Pulmonary artery endothelial cell (primary cell): Measurements from ENCODE around the gene DNAJB2. TPM values are rescaled to one million over a fixed set of nuclear protein-coding genes. Genes with fewer than 3 reads are reported as not detected.
"Not testable (repeated sequence)": the region's sequence is repeated elsewhere in the genome, so short reads cannot be mapped to it uniquely, and the experiment has no call there.

Source experiments
- DNase-seq: peaks from one replicate; pipeline ENCODE4 v3.0.0-alpha.2; 2011; ENCODE audit warnings: low read depth, low spot score
- total RNA-seq: library from RNA; depleted of rRNA; stranded (reverse); fragments of >200 nt; gene quantifications from 2 replicates; pipeline ENCODE4 v1.2.3, GENCODE V29; 2014

The DNAJB2 gene
- total RNA-seq, 1 donor from 2014 or later = 20.8 TPM

DNA sequence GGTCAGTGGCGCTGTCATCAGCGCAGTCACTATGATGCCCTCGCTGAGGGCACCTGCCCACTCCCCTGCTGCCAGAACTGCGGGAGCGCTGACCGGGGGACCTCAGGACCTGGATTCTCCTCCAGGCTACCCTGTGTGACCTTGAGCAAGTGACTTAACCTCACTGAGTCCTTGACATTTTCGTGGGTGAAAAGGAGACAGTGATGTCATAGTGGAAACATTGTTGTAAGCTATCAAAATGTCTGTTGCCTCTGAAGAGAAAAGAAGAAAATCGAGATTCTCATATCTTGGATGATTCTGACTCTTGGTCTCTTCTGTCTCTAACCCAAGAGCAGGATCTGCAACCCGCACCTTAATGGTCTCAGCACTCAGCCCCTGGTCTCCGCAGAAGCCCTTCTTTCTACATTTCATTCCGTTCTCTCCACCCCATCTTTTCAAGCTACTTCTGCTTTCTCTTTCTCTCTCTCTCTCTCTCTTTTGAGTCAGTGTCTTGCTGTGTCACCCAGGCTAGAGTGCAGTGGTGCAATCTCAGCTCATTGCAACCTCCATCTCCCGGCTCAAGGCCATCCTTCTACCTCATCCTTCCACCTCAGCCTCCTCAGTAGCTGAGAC, 24.5 kb upstream of the DNAJB2 start:
- no peak for DNase-seq

DNA sequence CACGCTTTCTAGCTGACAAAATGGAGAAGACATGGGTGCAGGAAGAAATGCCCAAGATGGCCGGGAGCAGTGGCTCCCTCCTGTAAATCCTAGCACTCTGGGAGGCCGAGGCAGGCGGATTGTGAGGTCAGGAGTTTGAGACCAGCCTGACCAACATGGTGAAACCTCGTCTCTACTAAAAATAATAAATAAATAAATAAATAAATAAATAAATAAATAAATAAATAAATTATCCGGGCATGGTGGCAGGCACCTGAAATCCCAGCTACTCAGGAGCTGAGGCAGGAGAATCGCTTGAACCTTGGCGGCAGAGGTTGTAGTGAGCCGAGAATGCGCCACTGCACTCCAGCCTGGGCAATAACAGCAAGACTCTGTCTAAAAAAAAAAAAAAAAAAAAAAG, 20.2 kb upstream of the DNAJB2 start:
- not testable (repeated sequence) for DNase-seq

DNA sequence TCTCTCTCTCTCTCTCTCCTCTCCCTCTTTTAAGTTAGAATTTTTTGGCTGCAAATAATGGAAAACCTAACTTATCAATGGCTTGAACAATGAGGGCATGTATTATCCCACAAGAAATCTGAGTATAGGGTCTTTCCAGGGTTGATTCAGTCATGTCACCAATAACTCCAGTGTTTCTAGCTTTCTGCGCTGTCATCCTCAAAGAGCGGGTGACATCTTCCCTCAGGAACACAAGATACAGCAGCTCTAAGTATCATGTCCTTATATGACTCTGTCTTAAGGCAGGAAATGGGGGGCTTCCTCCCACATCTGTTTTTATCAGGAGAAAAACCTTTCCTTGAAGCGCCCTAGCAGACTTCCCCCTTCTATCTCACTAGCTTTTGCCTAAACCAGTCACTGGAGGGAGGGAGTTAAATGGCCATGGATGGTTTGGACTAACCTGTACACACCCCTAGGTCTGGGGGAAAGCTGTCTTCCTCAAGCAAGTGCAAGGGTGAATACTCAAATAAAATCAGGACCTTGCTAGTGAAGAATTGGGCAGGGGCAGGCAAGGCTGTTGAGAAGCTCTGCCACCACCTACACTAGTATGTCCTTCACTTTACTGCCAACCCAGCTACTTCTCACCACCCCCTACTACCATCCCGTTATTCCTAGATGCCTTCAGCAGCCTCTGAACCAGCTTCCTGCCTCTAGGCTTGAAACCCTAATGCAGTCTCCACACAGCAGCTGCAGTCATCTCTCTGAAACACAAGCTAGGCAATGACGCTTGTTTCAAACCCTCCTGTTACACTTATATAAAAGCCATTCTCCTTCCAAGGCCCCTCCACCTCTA, 17.9 kb upstream of the DNAJB2 start:
- DNase-seq = no peak

DNA sequence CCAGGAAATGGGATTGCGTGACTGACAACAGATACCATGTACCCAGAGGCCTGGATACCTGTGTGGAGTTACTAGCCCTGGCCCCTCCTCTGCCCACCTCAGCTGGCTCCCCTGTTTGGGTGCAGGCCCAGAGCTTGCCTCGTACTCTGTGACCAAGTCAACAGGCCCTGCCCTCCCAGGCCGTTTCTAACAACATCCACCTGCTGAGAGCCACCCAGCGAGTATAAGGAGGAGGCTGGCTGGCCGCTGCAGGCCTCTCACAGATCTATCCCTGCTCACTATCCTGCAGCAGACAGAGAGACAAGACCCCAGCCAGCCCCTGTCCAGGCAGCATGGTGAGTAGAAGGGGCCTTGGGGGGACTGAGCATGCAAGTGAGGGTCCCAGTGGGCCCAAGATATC, 12.9 kb upstream of the DNAJB2 start:
- DNase-seq = no peak

DNA sequence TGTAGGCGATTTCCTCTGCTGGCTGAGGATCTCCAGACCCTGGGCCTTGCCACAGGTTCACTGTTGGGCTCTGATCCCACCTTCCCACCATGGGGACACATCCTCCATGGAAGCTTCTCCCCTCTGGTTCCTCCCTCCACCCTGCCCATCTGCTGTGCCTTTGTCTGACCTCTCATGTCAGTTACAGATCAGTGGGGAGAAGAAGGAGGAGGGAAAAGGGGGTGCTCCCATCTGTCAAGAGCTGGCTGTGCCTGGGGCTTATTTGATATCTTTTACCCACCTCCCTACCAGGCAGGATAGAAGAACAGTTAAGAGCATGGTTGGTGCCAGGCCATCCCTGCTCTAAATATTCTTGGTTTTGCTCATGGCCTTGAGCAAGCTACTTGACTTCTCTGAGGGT, 12.3 kb upstream of the DNAJB2 start:
- no peak for DNase-seq

DNA sequence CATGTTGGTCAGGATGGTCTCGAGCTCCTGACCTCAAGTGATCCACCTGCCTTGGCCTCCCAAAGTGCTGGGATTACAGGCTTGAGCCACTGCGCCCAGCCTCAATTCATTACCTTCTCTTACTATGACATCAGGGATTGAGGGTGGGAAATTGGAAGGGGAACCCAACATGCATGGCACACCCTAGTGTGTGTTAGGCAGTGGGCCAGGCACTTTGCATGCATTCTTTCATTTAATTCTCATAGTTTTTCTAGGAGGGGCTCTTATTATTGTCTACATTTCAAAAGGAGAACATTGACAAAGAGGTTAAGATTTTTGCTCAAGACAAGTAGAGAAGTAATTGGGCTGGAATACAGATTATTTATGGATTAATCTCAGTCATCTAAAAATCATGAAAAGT, 10.9 kb upstream of the DNAJB2 start:
- DNase-seq = no peak

DNA sequence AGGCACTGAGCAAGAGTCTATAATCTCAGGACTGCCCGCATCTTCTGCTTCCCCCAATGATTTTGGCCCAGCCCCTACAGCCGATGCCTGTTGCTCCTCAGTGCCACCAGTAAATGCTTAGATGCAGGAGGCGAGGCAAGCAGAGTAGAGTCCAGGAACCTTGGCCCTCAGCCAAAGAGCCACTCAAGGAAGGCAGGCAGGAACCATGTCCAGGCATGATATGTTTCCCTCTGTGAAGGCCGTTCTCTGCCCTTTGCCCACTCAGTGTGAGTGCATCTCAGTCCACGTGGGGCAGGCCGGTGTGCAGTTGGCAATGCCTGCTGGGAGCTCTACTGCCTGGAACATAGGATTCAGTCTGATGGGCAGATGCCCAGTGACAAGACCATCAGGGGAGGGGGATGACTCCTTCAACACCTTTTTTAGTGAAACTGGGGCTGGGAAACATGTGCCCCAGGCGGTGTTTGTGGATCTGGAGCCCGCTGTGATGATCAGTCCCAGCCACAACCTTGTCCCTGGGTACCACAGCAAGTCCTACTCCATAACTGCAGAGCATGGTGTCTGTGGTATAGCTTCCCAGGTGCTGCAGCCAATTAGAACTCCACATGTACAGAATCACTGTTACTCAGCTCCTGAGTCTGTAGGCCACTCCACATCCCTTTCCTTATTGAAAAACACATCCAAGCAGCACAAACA, 9.7 kb upstream of the DNAJB2 start:
- no peak for DNase-seq

DNA sequence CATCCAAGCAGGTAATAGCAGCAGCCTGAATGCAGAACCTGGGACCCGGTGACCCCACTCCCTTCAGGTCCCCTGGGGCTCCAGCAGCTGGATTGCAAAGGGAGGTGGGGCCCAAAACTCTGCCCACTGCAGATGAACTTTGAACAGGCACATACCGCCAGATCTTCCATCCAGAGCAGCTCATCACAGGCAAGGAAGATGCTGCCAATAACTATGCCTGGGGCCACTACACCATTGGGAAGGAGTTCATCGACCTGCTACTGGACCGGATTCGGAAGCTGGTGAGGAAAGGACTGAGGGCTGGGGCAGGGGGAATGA, 9.2 kb upstream of the DNAJB2 start:
- no peak for DNase-seq

DNA sequence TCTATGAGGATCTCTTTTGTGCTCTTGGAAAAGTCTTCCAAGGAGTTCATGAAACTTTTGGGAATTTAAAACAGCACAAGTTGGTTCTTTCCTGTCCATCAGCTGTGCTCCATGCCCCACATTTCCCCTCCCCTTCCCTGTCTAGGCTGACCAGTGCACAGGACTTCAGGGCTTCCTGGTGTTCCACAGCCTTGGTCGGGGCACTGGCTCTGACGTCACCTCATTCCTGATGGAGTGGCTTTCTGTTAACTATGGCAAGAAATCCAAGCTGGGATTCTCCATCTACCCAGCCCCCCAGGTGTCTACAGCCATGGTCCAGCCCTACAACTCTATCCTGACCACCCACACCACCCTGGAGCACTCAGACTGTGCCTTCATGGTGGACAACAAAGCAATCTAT, 8.1 kb upstream of the DNAJB2 start:
- no peak for DNase-seq

DNA sequence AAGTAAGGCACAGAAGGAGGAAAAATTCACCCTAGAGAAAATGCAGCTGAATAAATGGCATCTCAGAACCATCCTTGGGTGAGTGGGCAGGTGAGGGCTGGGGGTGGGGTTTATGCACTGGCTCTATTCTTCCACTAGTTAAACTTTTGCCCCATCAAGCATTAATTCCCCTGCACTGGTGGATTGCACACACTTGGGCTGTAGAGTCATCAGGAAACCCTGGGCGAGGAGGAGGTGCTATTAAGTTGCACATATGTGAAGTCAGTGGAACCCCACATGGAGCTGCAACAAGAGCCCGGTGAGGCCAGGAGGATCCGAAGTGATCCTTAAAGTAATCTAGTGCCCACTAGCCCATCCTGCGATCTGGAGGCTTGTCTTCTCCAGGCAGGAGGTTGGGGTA, 6.8 kb upstream of the DNAJB2 start:
- DNase-seq = no peak

DNA sequence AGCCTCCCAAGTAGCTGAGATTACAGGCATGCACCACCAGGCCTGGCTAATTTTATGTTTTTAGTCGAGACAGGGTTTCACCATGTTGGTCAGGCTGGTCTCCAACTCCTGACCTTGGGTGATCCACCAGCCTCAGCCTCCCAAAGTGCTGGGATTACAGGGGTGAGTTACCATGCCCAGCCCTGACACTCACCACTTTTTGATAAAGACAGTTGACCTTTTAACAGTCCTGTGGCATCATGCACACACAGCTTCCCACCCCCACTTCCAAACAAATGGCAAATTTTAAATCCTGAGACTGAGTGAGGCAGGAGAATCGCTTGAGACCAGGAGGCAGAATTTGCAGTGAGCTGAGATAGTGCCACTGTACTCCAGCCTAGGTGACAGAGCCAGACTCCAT, 6.2 kb upstream of the DNAJB2 start:
- no peak for DNase-seq

DNA sequence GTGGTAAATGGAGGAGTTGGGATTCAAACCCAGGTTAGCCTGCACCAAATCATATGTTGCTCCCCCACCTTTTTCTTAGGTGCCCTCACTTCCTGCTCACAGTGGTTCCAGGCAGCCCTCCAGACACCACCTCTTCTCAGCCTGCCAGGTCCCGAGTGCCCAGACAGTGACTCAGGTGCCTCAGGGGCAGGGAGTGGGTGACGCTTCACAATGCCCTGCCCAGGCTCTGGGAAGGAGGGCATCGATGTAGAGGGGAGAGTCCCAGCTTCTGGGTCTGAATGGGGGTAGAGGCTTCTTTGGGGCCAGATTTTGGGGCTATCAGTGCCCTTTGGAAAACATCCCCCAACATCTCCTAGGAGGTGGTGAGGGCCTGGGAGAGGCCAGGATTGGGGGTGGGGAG, 5.2 kb upstream of the DNAJB2 start:
- DNase-seq = no peak

DNA sequence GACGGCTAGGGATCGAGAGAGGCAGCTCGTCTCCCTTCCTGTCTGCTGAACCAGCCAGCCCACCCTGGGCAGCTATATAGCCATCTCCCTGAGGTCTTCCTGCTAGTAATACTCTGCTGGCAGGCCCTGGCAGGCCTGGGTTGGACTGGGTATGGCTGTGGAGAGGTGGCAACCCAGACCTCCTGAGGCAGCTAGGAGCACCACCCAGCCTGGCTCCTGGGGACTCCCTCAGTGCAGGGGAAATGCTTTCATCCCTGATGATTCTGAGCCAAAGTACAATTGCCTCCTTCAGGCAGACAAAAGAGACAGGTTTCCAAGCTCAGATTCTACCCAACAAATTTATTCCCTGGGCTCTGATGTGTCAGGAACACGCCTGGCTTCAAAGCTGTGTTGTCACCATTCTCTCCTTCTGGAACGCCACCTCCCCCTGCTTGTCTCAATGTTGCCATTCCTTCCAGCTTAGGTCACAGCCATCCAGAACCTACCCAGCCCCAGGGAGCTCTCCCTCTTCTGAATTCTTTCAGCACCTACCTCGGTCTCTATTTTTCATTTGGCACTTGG, 4.7 kb upstream of the DNAJB2 start:
- no peak for DNase-seq

DNA sequence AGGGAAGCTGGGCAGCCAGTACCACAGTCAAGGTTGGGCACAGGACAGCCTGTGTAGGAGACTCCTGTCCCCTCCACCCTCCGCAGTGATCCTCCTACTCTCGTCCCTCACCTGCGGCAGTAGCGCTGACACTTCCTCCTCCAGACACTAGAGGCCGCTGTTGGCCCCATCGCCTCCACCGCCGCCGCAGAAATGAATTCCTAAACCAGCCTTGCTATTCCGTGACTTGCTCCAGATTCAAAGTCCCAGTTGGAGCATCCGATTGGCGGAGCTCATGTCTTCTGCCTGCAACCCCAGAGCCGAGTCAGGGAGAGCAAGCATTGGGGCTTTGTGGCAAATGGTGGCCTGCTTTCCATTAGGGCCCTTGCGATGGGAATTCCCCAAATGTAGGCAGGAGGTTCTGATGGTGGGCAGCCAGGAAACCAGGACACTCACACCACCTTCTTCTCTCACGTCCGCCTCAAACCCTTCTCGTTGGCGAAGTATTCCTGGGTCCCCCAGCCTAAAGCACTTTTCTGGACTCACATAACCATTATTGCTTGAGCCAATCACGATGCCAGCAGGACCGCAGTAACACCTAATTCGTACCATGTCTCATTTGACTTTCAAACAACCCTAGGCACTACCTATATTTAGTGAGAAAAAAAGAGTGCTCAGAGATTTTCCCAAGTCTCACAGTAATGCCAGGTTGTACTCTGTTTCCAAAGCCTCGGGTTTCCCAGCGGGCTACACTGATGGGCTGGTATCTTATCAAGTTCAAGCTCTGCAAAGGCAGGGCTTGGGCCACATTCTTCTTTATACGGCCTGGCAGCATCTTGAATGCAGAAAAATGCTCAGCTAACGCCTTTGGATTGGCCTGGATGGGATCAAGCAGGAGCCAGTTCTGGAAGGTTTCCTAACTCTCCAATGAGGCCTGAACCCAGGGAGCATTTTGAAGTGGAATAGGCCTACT, 1.2 kb upstream of the DNAJB2 start:
- DNase-seq = no peak

DNA sequence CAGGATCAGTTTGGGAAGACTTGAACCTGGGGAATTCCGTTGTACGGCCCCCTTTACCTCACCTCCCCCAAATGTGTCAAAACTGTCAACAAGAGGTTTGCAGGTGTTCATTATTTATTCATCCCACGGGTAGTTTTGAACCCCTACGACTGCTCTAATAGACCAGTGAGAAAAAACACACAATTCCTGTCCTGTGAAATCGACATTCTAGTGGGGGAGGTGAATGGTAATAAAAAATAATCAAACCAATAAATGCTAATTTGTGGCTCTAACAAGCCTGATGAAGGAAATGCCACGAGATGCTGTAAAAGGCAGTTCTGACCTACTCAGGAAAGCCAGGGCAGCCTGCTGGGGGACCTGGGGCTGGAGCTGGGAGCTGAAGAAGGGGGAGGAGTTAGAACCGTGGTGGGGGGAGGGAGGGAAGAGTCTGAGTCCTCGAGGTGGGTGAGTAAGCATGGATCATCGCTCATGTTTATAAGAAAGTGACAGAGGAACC, 463 bp upstream of the DNAJB2 start:
- DNase-seq = no peak

DNA sequence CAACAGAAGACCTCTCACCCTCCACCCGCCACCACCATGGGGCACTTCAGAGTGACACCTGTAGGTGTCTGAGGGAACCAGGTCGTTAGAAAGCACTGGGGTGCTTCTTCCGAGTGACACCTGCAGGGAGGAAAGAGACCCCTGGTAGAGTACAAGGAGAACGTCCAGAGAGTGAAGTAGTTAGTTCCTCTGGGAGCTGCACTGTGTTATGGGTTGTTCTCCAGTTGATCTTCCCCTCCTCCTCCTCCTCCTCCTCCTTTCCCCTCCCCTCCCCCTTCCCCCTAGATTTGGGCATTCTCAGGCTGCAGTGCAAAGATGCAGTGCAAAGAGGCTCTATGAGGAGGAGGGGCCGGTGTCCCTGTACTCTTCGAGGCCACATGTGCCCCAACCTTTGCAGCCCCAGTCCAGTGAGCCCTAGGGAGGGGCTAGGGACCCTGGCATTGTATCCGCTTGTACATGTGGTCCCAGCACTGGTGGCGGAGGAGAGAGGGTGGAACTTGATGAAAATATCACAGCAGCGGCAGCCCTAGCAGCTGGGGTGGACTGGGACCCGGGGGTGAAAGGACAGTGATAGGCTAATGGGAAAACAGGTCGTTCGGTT, 850 bp downstream of the DNAJB2 start:
- DNase-seq = no peak

DNA sequence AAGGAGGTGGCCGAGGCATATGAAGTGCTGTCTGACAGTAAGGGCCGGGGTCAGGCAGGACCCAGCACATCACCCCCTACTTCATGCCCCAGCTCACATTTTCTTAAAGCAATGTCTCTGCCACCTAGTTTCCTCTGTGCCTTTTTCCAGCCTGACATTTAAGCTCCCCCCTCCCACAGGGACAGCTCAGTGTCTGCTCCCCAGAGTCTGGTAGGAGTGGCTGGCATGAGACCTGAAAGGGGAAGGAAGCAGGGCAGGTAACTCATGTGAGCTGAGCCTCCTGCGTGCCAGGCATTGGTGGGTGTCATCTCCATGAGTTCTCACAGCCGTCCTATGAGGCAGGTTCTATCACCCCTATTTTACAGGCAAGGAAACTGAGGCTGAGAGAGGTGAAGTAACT, 1.5 kb downstream of the DNAJB2 start:
- no peak for DNase-seq

DNA sequence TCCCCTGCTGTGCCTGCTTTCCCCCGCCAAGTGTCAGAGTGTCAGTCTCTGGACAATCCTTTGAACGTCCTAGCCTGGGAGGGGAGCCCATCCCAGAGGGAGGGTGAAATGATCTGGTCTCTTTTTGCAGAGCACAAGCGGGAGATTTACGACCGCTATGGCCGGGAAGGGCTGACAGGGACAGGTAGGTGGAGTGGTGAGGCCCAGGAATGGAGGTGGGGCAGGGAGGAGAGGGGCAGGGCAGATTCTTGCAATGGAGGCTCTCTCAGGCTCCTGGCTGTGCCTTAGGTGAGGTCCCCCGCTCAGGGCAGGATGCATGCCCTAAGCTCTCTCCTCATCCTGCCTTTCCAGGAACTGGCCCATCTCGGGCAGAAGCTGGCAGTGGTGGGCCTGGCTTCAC, 2.4 kb downstream of the DNAJB2 start:
- no peak for DNase-seq

DNA sequence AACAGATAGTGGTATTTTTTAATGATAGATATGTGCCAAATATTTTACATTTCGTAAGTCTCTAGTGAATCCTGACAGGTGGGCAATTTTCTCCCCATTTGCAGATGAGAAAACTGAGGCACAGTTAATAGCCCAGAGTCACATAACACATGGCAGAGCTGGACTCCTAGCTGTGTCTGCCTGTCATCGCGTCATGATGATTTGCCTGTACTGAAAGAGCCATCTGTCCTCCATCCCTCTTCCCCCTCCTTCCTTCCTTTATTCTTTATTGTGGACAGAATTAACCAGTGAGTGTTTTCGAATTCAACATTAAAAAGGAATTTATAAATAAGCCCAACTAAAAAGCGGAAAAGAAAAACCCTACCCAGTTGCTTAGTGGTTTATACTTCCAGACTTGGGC, 3.2 kb downstream of the DNAJB2 start:
- no peak for DNase-seq

DNA sequence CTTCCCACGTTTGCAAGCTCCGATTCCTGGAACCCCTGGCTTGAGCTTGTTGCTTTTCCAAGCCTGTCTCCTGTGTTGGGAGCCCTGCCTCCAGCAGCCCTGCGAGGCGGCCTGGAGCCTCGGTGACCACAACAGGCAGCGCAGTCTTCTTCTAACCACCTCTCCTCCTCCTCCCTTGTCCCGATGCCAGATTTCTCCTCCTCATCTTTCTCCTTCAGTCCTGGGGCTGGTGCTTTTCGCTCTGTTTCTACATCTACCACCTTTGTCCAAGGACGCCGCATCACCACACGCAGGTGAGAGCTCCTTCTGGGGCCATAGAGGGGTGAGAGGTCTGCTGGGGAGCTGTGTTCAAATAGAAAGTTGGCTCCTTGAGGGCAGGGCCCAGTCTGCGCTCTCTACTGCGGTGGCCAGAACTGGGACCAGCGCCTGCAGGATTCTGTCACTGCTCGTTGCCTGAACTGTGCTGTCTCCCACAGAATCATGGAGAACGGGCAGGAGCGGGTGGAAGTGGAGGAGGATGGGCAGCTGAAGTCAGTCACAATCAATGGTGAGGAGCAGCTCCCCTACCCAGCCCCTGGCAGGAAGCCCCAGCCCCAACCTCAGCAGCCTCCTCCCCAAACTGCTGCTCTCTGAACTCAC, 3.9 kb downstream of the DNAJB2 start:
- DNase-seq = no peak
